HUES64 (cell line): ENCODE data around the gene GALNT13.

ENCODE experiments used
- H3K27ac ChIP-seq: 2 replicates; pipeline ENCODE4 v1.7.0; 2013; ENCODE audit warnings: low read depth, low read length, inconsistent platforms
- H3K27me3 ChIP-seq: 2 replicates; pipeline ENCODE4 v1.6.1; 2013; ENCODE audit warnings: mild to moderate bottlenecking, low read length; ENCODE audit not compliant: insufficient read depth
- H3K36me3 ChIP-seq: 2 replicates; pipeline ENCODE4 v1.6.1; 2013; ENCODE audit warnings: mild to moderate bottlenecking, low read length; ENCODE audit not compliant: insufficient read depth
- H3K4me1 ChIP-seq: 2 replicates; pipeline ENCODE4 v1.6.1; 2013; ENCODE audit warnings: mild to moderate bottlenecking, low read length, moderate library complexity; ENCODE audit not compliant: insufficient read depth
- H3K4me3 ChIP-seq: 2 replicates; pipeline ENCODE4 v1.5.1; 2013; ENCODE audit warnings: mild to moderate bottlenecking, low read length, moderate library complexity
- H3K9ac ChIP-seq: 2 replicates; pipeline ENCODE4 v1.6.1; 2013; ENCODE audit warnings: mild to moderate bottlenecking, low read depth, low read length
- H3K9me3 ChIP-seq: 2 replicates; pipeline ENCODE4 v1.6.1; 2013; ENCODE audit warnings: low read depth, low read length; ENCODE audit not compliant: insufficient read depth
- WGBS: fragments of 150-250, 120-280 bp; methylation state at CpG from one replicate; pipeline ENCODE4 v1.1.7; 2013; ENCODE audit warnings: missing lambda C conversion rate; 5-methylcytosine and 5-hydroxymethylcytosine counted together

GALNT13 gene

DNA sequence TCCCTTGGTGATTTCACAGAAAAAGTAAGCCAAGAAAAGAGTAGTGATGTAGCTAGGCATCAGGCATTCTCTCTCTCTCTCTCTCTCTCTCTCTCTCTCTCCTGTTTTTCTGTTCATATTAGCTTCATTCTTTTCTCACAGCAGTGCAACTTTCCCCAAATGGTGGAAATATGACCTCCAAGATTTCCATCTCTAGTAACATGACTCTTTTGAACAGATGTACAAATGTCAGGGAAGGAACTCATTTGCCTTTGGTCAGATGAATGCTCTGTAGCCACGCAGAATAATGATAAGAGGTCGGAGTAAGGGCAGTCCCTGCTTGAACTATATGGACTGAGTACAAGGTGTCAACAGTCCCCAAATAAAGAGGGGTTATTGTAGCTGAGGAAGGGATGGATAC is 316.2 kb downstream of the GALNT13 start:
- Histone ChIP-seq H3K36me3 (no peaks in the 10 kb centered on the region), H3K4me1 (no peaks in the 10 kb centered on the region), H3K27ac (no peak overlapping the region), H3K9ac (no peak overlapping the region), H3K9me3 (0 out of 2 replicates have a peak, but pooled peaks cover 3% of the 10 kb centered on the region), H3K4me3 (no peak overlapping the region), H3K27me3 (no peaks in the 10 kb centered on the region)
- 97% methylated on average over 2 of the region's 2 CpGs for WGBS

DNA sequence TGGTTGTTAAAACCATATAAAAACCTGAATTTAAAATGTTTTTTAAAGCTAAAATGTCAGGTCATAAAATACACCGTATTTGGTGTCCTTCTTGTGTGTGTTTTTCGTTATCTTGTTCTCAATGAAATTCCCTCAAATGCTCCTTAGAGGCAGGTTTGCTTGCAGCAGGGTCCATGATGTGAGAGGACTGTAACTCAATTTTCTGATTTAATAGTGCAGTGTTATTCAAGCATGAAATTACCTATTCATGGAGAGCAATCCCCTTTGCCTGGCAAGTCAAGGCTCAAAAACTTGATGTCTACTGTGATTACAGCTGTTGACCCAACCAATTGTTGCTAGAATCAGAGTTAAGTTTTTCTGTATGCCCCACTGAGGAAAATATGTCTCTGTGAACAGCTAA is 318.2 kb downstream of the GALNT13 start:
- Histone ChIP-seq H3K4me1 (no peaks in the 10 kb centered on the region), H3K4me3 (no peak overlapping the region), H3K36me3 (no peaks in the 10 kb centered on the region), H3K9me3 (0 out of 2 replicates have a peak, but pooled peaks cover 3% of the 10 kb centered on the region), H3K27ac (no peak overlapping the region), H3K9ac (no peak overlapping the region), H3K27me3 (no peaks in the 10 kb centered on the region)
- 98% methylated on average over 2 of the region's 2 CpGs for WGBS

DNA sequence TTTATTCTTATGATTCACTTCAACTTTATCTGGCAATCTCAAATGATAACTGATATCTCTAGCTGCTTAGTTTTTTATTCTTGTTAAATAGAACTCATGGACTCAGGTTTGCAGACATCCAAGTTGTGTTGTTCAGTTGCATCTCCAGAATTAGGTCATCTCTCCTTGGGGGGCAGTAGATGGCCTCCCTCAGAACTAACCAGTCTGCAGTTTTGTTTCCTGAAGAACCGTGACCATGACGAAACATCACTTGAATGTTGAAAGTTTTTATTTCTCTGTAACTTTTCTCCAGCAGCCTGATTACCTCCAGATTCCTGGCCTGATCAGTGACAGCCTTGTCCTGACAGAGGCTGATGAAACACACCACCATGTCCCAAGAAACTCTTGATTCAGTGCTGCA is 321.5 kb downstream of the GALNT13 start:
- no peaks in the 10 kb centered on the region for H3K36me3 ChIP-seq
- no peak overlapping the region for H3K4me3 ChIP-seq
- H3K27me3 ChIP-seq, result no peaks in the 10 kb centered on the region
- H3K9me3 ChIP-seq, result no peaks in the 10 kb centered on the region
- 82% methylated on average over 2 of the region's 2 CpGs for WGBS
- no peaks in the 10 kb centered on the region for H3K4me1 ChIP-seq
- no peak overlapping the region for H3K9ac ChIP-seq
- H3K27ac ChIP-seq, result no peak overlapping the region

DNA sequence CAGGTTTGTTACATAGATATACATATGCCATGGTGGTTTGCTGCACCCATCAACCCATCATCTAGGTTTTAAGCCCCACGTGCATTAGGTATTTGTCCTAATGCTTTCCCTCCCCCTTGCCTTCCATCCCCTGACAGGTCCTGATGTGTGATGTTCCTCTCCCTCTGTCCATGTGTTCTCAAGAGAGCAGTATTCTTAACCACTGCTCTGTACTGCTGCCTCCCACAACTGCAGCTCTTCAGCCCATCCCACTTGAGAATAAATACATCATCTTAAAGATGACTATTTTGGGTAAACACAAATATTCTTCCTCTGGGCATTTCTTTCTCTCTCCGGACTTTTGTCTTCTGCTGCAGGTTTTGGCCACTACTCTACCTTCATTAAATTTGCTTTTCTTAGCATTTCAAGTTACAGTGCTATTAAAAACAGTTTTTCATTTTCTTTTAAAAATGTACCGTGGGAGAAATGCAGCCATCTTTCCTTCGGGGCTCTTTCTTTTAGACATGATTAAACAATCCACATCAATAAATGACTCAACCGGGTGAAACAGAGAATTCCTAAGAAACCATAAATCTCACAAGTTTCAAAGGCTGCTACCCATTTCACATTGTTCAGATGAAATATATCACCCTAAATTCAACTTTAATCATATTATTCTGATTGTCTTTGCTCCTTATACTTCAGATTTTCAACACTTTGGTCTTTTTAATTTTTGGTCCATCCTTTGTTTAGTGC is 323.4 kb downstream of the GALNT13 start:
- no peaks in the 10 kb centered on the region for H3K4me1 ChIP-seq
- H3K27ac ChIP-seq, result no peak overlapping the region
- no peaks in the 10 kb centered on the region for H3K27me3 ChIP-seq
- WGBS, result 95% methylated on average over 5 of the region's 5 CpGs
- no peaks in the 10 kb centered on the region for H3K9me3 ChIP-seq
- H3K36me3 ChIP-seq, result no peaks in the 10 kb centered on the region
- no peak overlapping the region for H3K4me3 ChIP-seq
- H3K9ac ChIP-seq, result no peak overlapping the region

DNA sequence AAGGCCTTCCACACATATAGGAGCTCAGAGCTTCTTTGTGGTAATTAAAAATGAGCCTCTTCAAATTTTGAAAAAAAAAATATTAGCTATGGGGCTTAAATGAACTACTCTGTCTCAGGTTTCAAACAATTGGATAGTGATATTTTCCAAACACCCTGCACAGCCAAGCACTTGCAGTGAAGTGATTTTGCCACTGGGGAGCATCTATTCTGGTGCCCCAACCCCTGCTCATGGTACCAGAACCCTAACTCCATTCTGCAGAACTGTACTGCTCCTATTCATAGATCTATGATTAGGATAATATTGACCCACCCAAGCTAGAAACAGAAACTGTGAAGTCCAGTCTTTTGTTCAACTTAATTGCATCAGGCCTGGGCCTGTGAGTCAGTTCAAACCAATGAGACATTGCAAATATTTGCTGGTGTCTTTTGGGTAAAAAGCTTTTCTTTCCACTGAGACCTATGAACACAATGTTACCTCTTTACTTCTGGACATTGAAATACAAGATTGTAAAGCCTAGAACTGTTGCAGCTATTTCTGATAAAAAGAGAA is 324.0 kb downstream of the GALNT13 start:
- Histone ChIP-seq H3K4me3 (no peak overlapping the region), H3K4me1 (no peaks in the 10 kb centered on the region), H3K9ac (no peak overlapping the region), H3K27ac (no peak overlapping the region), H3K27me3 (no peaks in the 10 kb centered on the region), H3K36me3 (no peaks in the 10 kb centered on the region), H3K9me3 (no peaks in the 10 kb centered on the region)

DNA sequence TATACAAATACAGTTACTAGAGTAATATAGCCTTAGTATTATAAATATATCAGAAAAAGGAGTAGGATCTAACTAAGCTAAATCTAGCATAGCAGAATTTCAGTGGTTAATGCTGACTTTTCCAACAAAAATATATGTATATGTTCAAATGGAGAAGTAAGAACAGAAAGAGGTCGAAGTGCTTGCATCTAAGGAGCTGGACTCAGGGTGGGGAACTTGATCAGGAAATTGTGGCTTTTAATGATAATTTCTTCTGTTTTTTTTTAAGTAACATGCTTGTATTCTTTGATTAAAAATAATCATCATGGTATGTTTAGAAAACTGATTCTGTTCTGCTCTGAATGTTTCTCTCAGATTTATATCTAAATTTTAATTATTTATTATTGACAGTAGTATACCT is 327.1 kb downstream of the GALNT13 start:
- H3K4me3 ChIP-seq, result no peak overlapping the region
- no peaks in the 10 kb centered on the region for H3K27me3 ChIP-seq
- H3K36me3 ChIP-seq, result no peaks in the 10 kb centered on the region
- no peaks in the 10 kb centered on the region for H3K4me1 ChIP-seq
- WGBS, result 82% methylated on average over 1 of the region's 1 CpG
- no peak overlapping the region for H3K9ac ChIP-seq
- H3K27ac ChIP-seq, result no peak overlapping the region
- no peaks in the 10 kb centered on the region for H3K9me3 ChIP-seq

DNA sequence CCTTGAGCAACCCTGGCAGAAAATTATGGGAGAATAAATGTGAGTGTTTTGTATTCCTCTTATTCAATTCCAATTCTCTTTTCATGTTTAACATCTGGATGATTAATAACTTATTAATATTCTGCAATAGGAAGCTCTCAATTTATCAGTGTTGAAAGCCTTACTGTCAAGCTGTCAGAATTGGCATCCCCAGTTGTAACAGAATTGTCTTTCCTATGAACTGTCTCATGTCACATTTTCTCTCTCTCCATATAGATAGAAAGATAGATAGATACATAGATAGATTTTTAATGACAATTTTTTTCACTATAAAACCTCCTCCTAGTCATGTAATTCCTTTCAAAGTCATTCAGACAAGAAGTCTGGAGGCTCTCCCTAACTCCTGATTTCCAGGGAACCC is 331.5 kb downstream of the GALNT13 start:
- H3K9ac ChIP-seq, result no peak overlapping the region

DNA sequence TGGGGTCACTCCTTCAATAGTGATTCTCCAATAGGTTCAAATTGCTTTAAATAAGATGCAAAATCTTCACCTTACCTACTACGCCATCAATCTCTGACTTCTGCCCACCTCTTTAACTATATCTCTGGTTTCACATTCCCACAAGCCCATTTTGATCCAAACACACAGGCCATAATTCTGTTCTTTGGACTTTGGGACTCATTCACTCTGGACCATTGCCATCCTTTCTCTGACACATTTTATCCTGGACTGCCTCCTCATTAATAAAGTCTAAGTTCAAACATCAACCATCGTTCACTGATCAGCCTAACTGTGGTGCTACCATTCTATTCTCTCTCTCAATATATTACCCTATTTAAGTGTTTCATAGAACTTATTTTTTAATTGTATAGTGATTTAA is 332.2 kb downstream of the GALNT13 start:
- WGBS, result 96% methylated on average over 2 of the region's 2 CpGs
- Histone ChIP-seq H3K27ac (no peak overlapping the region), H3K9ac (no peak overlapping the region), H3K36me3 (no peaks in the 10 kb centered on the region), H3K27me3 (no peaks in the 10 kb centered on the region), H3K4me3 (no peak overlapping the region), H3K4me1 (no peaks in the 10 kb centered on the region), H3K9me3 (no peaks in the 10 kb centered on the region)

More for the DNA sequence above, 331.5 kb downstream of the GALNT13 start:
- Histone ChIP-seq H3K27ac (no peak overlapping the region), H3K36me3 (no peaks in the 10 kb centered on the region), H3K4me1 (no peaks in the 10 kb centered on the region), H3K9me3 (no peaks in the 10 kb centered on the region), H3K4me3 (no peak overlapping the region), H3K27me3 (no peaks in the 10 kb centered on the region)

DNA sequence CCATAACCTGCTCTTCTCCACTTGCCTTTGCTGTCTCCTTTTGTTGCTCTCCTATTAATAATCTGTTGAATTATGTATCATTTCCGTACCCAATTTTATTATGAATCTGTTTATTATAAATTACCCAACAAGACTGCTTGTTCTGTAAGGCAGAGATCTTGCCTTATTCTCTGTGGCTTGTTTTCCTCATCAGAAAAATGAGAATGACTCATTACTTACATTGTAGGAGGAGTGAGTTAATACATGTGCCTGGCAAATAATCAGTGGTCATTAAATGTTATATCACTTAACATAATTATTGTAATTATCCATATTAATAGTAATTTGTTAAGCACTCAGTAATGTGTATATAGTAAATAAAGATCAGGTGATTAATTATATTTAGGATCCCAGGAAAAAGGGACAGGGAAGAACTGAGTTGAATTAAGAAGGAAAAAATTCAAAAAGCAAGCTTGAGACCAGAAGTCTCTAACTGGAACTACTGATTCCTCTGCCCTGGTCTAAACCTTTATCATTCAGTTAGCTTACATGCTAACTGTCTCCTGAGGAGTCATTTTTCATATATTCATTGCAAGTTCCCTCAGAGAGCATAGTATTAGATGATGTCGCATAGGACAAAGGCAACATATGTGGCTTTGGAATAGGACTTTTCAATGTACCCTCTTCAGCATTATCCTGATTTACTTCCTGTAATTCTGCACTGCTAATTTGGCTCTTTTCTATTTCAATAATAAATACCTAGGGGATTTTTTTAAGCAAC is 335.7 kb downstream of the GALNT13 start:
- Histone ChIP-seq H3K9me3 (no peaks in the 10 kb centered on the region), H3K4me3 (no peak overlapping the region), H3K27ac (no peak overlapping the region), H3K9ac (no peak overlapping the region), H3K27me3 (no peaks in the 10 kb centered on the region), H3K36me3 (no peaks in the 10 kb centered on the region), H3K4me1 (no peaks in the 10 kb centered on the region)
- 100% methylated on average over 1 of the region's 2 CpGs for WGBS

DNA sequence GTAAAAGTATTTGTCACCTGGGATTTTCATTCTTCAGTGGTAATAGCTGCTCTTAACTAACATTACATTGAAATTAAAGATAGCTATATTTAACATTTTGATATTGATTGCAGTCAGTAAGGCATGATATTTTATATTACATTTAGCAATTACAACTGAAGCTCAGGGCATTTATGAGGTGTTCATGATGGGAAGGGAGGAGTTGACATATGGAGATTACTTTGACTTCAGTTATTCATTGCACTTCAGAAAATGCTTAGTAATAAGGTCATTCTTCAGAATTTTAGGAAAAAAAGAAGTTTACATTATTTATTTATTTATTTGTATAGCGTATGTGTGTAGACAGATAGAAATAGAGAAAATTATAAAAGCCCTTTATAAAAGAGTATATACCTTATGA is 352.0 kb downstream of the GALNT13 start:
- H3K9me3 ChIP-seq, result no peaks in the 10 kb centered on the region
- H3K36me3 ChIP-seq, result no peaks in the 10 kb centered on the region
- H3K27ac ChIP-seq, result no peak overlapping the region
- no peak overlapping the region for H3K9ac ChIP-seq
- peaks cover 24% of the 10 kb centered on the region for H3K4me1 ChIP-seq
- H3K27me3 ChIP-seq, result no peaks in the 10 kb centered on the region
- H3K4me3 ChIP-seq, result no peak overlapping the region
- no CpG with 5 or more reads among the region's 1 CpG for WGBS

DNA sequence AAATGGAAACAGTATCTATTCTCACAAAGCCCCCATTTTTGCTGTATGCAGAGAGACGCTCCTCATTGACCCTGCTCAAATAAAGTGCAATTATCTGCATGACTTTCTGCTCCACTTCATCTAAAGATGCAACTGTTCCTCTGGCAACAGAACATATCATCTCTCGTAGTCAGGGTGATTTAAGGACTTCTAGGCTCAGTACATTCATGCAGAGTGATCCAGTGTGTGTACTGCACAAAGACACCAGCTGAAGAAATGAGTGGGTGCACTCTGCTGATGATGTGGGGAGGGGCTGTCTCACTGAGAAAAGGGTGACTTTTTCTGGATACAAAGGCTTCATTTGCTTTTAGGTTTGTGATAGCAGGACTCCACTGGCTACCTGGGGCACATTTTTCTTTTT is 355.2 kb downstream of the GALNT13 start:
- Histone ChIP-seq H3K36me3 (no peaks in the 10 kb centered on the region), H3K9ac (no peak overlapping the region), H3K27me3 (no peaks in the 10 kb centered on the region), H3K9me3 (no peaks in the 10 kb centered on the region), H3K4me3 (no peak overlapping the region), H3K4me1 (peaks cover 8% of the 10 kb centered on the region; the same call in 1 of the 2 replicates), H3K27ac (no peak overlapping the region)
- 89% methylated on average over 2 of the region's 2 CpGs for WGBS
